ENCODE data around the gene ANKRD12. TPM values are rescaled to one million over a fixed set of nuclear protein-coding genes. Genes with fewer than 3 reads are reported as not detected.
A peak's percentile ranks its signal among the peaks of the same experiment; 100 is the strongest.

ANKRD12 gene
- total RNA-seq, 2 experiments from 2014 or later = 107 to 117 TPM

DNA sequence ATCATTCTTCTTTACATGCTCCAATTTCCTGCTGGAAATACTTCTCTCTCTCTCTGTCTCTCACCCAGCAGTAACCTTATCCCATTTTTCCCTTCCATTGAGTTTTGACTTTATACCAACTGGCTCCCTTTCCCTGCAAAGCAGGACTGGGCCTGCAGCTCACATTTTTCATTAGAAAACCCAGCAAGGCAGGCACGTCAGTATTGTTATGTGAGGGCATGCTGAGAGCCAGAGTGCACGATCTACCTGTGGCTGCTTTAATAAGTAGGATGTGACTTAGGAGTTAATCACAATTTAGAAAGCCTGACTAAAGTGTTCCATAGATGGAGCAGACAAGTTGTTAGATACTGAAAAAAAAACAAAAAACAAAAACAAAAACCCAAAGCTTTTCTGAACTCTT, 39.2 kb upstream of the ANKRD12 start:
- DNase-seq = no peak
- H3K9me3 Mint-ChIP-seq = no peaks in the 10 kb centered on the region
- H3K36me3 Mint-ChIP-seq = peaks cover 8% of the 10 kb centered on the region
- peak overlapping the region; percentile 54 for H3K27ac Mint-ChIP-seq
- peaks cover 41% of the 10 kb centered on the region for H3K4me1 Mint-ChIP-seq
- POLR2A ChIA-PET = interaction anchor here (0.5 to 10.7 kb wide), 3 partner anchors 10 to 228 kb away, joined by 3 to 211 read pairs (median 4); no protein-coding TSS in a partner anchor
- H3K4me3 Mint-ChIP-seq = no peak overlapping the region
- ATAC-seq (ENCODE audit: low read depth) = no peak
- no peaks in the 10 kb centered on the region for H3K27me3 Mint-ChIP-seq

- Mint-ChIP-seq H3K36me3 (peaks cover 24% of the 10 kb centered on the region), H3K27me3 (no peaks in the 10 kb centered on the region), H3K4me3 (peak overlapping the region; percentile 41), H3K9me3 (no peaks in the 10 kb centered on the region), H3K27ac (peak overlapping the region; percentile 22), H3K4me1 (peaks cover 35% of the 10 kb centered on the region)
- DNase-seq (no peak), ATAC-seq (ENCODE audit: low read depth) (no peak)
- POLR2A ChIA-PET = interaction anchor here (4.9 to 10.7 kb wide), 3 partner anchors 14 to 36 kb away, joined by 42 to 211 read pairs (median 99); partner anchors contain the start of gene ANKRD12
Measured at GRCh38 chr18:9100796-9101195, 35.8 kb upstream of the ANKRD12 start.

DNA sequence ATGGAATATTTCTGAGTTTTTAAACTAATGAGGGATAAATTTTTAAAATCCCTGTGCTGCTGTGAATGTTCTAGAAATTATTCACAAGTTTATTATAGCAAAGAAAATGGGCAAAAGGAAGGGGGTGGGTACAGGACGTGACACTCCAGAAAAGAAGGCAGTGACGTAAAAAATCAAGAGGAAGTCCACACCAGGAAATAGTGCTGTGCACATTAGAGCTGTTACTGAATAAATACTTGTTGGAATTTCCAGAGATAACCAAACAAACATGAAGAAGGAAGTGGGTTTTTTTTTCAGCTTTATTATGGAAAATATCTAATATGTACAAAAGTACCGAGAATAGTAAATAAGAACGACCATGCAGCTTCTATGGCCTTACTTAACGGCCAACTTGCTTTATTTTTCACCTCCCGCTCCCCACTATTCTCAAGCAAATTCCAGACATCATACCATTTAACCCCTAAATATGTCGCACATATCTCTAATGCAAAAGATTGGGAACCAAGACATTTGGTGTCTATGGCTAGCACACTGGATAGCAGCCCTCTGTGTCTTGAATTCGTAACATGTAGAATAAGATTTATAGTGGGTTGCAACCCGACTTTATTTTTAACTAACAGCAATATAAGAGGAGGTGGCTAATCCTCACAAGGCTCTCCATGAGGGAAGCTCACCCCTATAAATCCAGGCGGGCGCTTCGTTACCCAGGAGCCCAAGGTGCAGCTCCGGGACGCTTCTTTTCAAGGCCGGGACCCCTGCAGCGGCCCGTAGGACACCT, 34.7 kb upstream of the ANKRD12 start:
- peaks cover 40% of the 10 kb centered on the region for H3K4me1 Mint-ChIP-seq

DNA sequence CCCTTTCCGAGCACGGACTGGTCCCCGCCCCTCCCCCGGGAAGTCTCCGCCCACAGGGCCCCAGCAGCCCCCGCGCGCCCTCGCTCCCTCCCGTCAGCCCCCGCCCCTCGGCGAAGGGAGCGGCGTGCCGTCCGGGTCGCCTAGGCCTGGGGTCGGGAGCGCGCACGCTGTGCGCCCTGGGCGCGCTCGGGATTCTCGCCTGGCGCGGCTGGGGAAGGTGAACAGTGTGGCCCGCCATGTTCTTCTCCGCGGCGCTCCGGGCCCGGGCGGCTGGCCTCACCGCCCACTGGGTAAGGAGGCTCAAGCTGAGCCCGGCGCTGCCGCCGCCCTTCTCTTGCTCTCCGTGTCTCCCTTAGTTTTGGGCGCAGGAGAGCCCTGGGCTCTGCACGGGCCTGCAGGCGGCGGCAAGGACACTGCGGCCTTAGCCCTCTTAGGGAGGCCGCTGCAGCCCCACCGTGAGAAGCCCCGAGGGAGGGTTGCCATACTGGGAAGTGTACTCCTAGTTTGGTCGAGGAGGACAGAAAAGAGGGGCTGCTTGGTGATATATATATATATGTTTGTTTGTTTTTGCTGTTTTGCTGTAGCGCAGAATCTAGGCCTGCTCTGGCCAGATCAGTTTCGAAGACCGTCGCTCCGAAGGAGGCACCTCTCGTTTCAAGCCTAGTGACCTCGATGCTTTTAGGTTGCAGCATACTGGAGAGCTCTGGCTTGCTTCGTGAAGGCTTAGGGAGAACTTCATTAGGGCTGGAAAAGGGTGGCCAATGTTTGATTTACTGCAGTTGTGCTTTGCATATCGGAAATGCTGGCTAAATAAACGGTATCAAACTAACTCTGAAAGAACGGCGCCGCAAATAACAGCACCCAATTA, 33.8 kb upstream of the ANKRD12 start, which contains the start of gene NDUFV2:
Gene NDUFV2, plus strand, starts transcription at position 192 of the 868 bp plus-strand sequence. Its CDS starts 45 bp downstream, at position 237.
- Mint-ChIP-seq H3K4me3 (peak within 1 kb of the TSS; percentile 99), H3K27me3 (no peaks in the 10 kb centered on the region), H3K9me3 (no peaks in the 10 kb centered on the region), H3K4me1 (peaks cover 48% of the 10 kb centered on the region), H3K36me3 (peaks cover 28% of the 10 kb centered on the region), H3K27ac (peak within 1 kb of the TSS; percentile 98)
- DNase-seq (peak; percentile 99), ATAC-seq (ENCODE audit: low read depth) (peak; percentile 91)
- POLR2A ChIA-PET = interaction anchor here (0.5 to 10.7 kb wide), 11 partner anchors 8 to 232 kb away, joined by 3 to 211 read pairs (median 4); partner anchors contain the start of genes ANKRD12 and TWSG1

More for the DNA sequence above, 34.7 kb upstream of the ANKRD12 start:
- POLR2A ChIA-PET = interaction anchor here (0.5 to 10.7 kb wide), 10 partner anchors 7 to 447 kb away, joined by 3 to 211 read pairs (median 4); partner anchors contain the start of genes ANKRD12 and TWSG1
- DNase-seq = no peak
- Mint-ChIP-seq H3K9me3 (no peaks in the 10 kb centered on the region), H3K36me3 (peaks cover 28% of the 10 kb centered on the region), H3K27me3 (no peaks in the 10 kb centered on the region), H3K4me3 (peak overlapping the region; percentile 99), H3K27ac (peak overlapping the region; percentile 98)
- peak; percentile 29 for ATAC-seq (ENCODE audit: low read depth)

DNA sequence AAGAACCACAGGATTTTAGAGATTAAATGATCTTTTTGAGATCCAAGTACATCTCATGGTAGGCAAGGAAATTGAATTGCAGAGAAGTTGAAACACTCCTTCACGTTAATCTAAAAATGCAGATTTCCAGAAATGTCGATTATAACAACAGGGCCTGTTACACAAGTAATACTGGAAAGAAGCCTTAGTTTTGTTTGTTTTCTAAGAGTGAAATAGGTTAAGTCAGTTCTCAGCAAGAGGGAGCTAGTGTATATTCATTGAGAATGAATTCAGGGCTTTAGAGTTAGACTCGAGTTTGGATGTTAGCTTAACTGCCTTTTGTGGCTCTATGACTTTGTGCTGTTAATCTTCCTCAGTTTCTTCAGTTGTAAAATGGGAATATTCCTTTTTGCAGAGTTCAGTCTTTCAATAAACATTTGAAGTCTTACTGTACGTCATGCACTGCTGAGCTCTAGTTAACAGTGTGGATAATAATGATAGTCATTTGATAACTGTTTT, 33.2 kb upstream of the ANKRD12 start:
- H3K9me3 Mint-ChIP-seq = no peaks in the 10 kb centered on the region
- DNase-seq (no peak), ATAC-seq (ENCODE audit: low read depth) (no peak)
- H3K27me3 Mint-ChIP-seq = no peaks in the 10 kb centered on the region
- POLR2A ChIA-PET = interaction anchor here (1.0 to 10.7 kb wide), 7 partner anchors 9 to 44 kb away, joined by 3 to 211 read pairs (median 9); partner anchors contain the start of gene ANKRD12
- H3K36me3 Mint-ChIP-seq = peaks cover 30% of the 10 kb centered on the region
- H3K4me1 Mint-ChIP-seq = peaks cover 53% of the 10 kb centered on the region
- H3K27ac Mint-ChIP-seq = peak overlapping the region; percentile 98
- peak overlapping the region; percentile 99 for H3K4me3 Mint-ChIP-seq

GRCh38 chr18:9104244-9104901, 32.2 kb upstream of the ANKRD12 start:
- POLR2A ChIA-PET = interaction anchor here (1.0 to 10.7 kb wide), 6 partner anchors 9 to 44 kb away, joined by 3 to 211 read pairs (median 24); partner anchors contain the start of gene ANKRD12
- peak overlapping the region; percentile 99 for H3K4me3 Mint-ChIP-seq
- no peaks in the 10 kb centered on the region for H3K9me3 Mint-ChIP-seq
- no peak for DNase-seq
- no peak for ATAC-seq (ENCODE audit: low read depth)
- H3K4me1 Mint-ChIP-seq = peaks cover 59% of the 10 kb centered on the region
- H3K27me3 Mint-ChIP-seq = no peaks in the 10 kb centered on the region
- H3K27ac Mint-ChIP-seq = peak overlapping the region; percentile 98
- H3K36me3 Mint-ChIP-seq = peaks cover 35% of the 10 kb centered on the region

GRCh38 chr18:9105420-9105819, 31.2 kb upstream of the ANKRD12 start:
- DNase-seq = no peak
- POLR2A ChIA-PET = interaction anchor here (4.9 to 10.7 kb wide), 3 partner anchors 12 to 32 kb away, joined by 42 to 211 read pairs (median 99); partner anchors contain the start of gene ANKRD12
- Mint-ChIP-seq H3K36me3 (peaks cover 42% of the 10 kb centered on the region), H3K4me3 (peak overlapping the region; percentile 99), H3K27ac (peak overlapping the region; percentile 98), H3K4me1 (peaks cover 63% of the 10 kb centered on the region), H3K9me3 (no peaks in the 10 kb centered on the region), H3K27me3 (no peaks in the 10 kb centered on the region)
- ATAC-seq (ENCODE audit: low read depth) = no peak

GRCh38 chr18:9106094-9106493, 30.5 kb upstream of the ANKRD12 start:
- ATAC-seq (ENCODE audit: low read depth) = no peak
- H3K36me3 Mint-ChIP-seq = peaks cover 49% of the 10 kb centered on the region
- H3K27ac Mint-ChIP-seq = peak overlapping the region; percentile 61
- H3K9me3 Mint-ChIP-seq = no peaks in the 10 kb centered on the region
- no peak for DNase-seq
- H3K4me3 Mint-ChIP-seq = peak overlapping the region; percentile 99
- H3K4me1 Mint-ChIP-seq = peaks cover 61% of the 10 kb centered on the region
- POLR2A ChIA-PET = interaction anchor here (5.8 to 10.7 kb wide), 2 partner anchors 19 to 31 kb away, joined by 99 to 211 read pairs; partner anchors contain the start of gene ANKRD12
- no peaks in the 10 kb centered on the region for H3K27me3 Mint-ChIP-seq

GRCh38 chr18:9106800-9107584, 29.6 kb upstream of the ANKRD12 start:
- Mint-ChIP-seq H3K4me1 (peaks cover 59% of the 10 kb centered on the region), H3K4me3 (peak overlapping the region; percentile 99)

DNA sequence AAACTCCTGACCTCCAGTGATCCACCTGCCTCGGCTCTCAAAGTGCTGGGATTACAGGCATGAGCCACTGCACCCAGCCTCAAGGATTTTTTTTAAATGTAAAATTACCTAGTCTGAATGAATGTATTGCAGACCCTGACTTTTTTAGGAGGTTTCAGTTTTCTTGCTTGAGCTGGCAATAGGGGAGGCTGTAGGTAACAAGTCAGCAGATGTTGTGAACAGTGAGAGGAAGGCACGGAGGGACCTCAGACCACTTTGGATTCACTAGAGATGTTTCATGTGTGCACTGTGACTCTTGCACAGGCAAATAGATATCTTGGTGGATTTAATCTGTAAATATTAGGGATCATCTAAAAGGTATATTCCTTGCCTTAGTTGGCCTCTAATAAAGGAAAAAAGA, 27.7 kb upstream of the ANKRD12 start:
- Mint-ChIP-seq H3K27ac (no peak overlapping the region), H3K9me3 (no peaks in the 10 kb centered on the region), H3K36me3 (peaks cover 58% of the 10 kb centered on the region), H3K4me1 (peaks cover 69% of the 10 kb centered on the region), H3K4me3 (peak overlapping the region; percentile 54), H3K27me3 (no peaks in the 10 kb centered on the region)
- ATAC-seq (ENCODE audit: low read depth) (no peak), DNase-seq (no peak)
- POLR2A ChIA-PET = interaction anchor here (0.9 to 1.6 kb wide), 2 partner anchors 8 to 28 kb away, joined by 4 to 8 read pairs; partner anchors contain the start of gene ANKRD12

More at GRCh38 chr18:9106800-9107584, 29.6 kb upstream of the ANKRD12 start:
- POLR2A ChIA-PET = interaction anchor here (1.3 to 10.7 kb wide), 3 partner anchors 20 to 30 kb away, joined by 3 to 211 read pairs (median 99); partner anchors contain the start of gene ANKRD12
- no peak for DNase-seq
- no peak for ATAC-seq (ENCODE audit: low read depth)
- Mint-ChIP-seq H3K27ac (peak overlapping the region; percentile 34), H3K9me3 (no peaks in the 10 kb centered on the region), H3K27me3 (no peaks in the 10 kb centered on the region), H3K36me3 (peaks cover 57% of the 10 kb centered on the region)

GRCh38 chr18:9109523-9109922, 27.1 kb upstream of the ANKRD12 start:
- POLR2A ChIA-PET = interaction anchor here (1.6 to 2.7 kb wide), 2 partner anchors 27 kb away, joined by 8 to 12 read pairs; partner anchors contain the start of gene ANKRD12
- peak overlapping the region; percentile 54 for H3K4me3 Mint-ChIP-seq
- H3K4me1 Mint-ChIP-seq = peaks cover 66% of the 10 kb centered on the region
- H3K36me3 Mint-ChIP-seq = peaks cover 52% of the 10 kb centered on the region
- H3K27ac Mint-ChIP-seq = peak overlapping the region; percentile 71
- H3K27me3 Mint-ChIP-seq = no peaks in the 10 kb centered on the region
- no peak for ATAC-seq (ENCODE audit: low read depth)
- no peak for DNase-seq
- H3K9me3 Mint-ChIP-seq = no peaks in the 10 kb centered on the region
